ENCODE measurements around the gene SLC35F4.
A peak's percentile ranks its signal among the peaks of the same experiment; 100 is the strongest.
"Not testable (repeated sequence)": the region's sequence is repeated elsewhere in the genome, so short reads cannot be mapped to it uniquely, and the experiment has no call there.

Gene SLC35F4

GRCh38 chr14:57769863-57770523, 95.9 kb downstream of the SLC35F4 start:
- Mint-ChIP-seq H3K27ac (no peak overlapping the region), H3K4me3 (no peak overlapping the region), H3K9me3 (peaks cover 0 to 6% of the 10 kb centered on the region in 2 donors), H3K27me3 (no peaks in the 10 kb centered on the region), H3K4me1 (no peaks in the 10 kb centered on the region)
- ATAC-seq (no peak), DNase-seq (no peak)

- Mint-ChIP-seq H3K4me1 (no peaks in the 10 kb centered on the region), H3K27me3 (no peaks in the 10 kb centered on the region)
- no peak for DNase-seq
Observed at GRCh38 chr14:57761800-57762199, 104.1 kb downstream of the SLC35F4 start.

GRCh38 chr14:57760896-57761295, 105.0 kb downstream of the SLC35F4 start:
- ATAC-seq = no peak
- DNase-seq = no peak
- Mint-ChIP-seq H3K27ac (no peak overlapping the region), H3K4me3 (no peak overlapping the region), H3K4me1 (no peaks in the 10 kb centered on the region), H3K27me3 (no peaks in the 10 kb centered on the region), H3K9me3 (peaks cover 0 to 5% of the 10 kb centered on the region in 2 donors)

More at GRCh38 chr14:57761800-57762199, 104.1 kb downstream of the SLC35F4 start:
- Mint-ChIP-seq H3K4me3 (no peak overlapping the region), H3K27ac (no peak overlapping the region), H3K9me3 (peaks cover 0 to 5% of the 10 kb centered on the region in 2 donors)
- no peak for ATAC-seq

GRCh38 chr14:57755018-57755521, 110.8 kb downstream of the SLC35F4 start:
- Mint-ChIP-seq H3K9me3 (no peaks in the 10 kb centered on the region), H3K4me1 (no peaks in the 10 kb centered on the region), H3K27me3 (no peaks in the 10 kb centered on the region), H3K4me3 (no peak overlapping the region), H3K27ac (peak overlapping the region in 1 of 2 donors; percentile 6)
- ATAC-seq (no peak), DNase-seq (no peak)

- no peak for DNase-seq
- H3K27ac Mint-ChIP-seq = no peak overlapping the region
Observed at GRCh38 chr14:57754527-57754926, 111.4 kb downstream of the SLC35F4 start.

GRCh38 chr14:57753821-57754220, 112.1 kb downstream of the SLC35F4 start:
- H3K27me3 Mint-ChIP-seq = no peaks in the 10 kb centered on the region
- H3K27ac Mint-ChIP-seq = no peak overlapping the region
- no peak for ATAC-seq
- no peaks in the 10 kb centered on the region for H3K9me3 Mint-ChIP-seq
- no peak for DNase-seq
- no peak overlapping the region for H3K4me3 Mint-ChIP-seq
- H3K4me1 Mint-ChIP-seq = no peaks in the 10 kb centered on the region

More at GRCh38 chr14:57754527-57754926, 111.4 kb downstream of the SLC35F4 start:
- Mint-ChIP-seq H3K9me3 (no peaks in the 10 kb centered on the region), H3K4me3 (no peak overlapping the region), H3K27me3 (no peaks in the 10 kb centered on the region), H3K4me1 (no peaks in the 10 kb centered on the region)
- ATAC-seq = no peak

GRCh38 chr14:57752142-57752695, 113.7 kb downstream of the SLC35F4 start:
- H3K27ac Mint-ChIP-seq, DNase-seq, ATAC-seq, H3K4me3 Mint-ChIP-seq, H3K4me1 Mint-ChIP-seq, H3K27me3 Mint-ChIP-seq, H3K9me3 Mint-ChIP-seq: not testable (repeated sequence)

- DNase-seq (no peak), ATAC-seq (no peak)
- H3K27me3 Mint-ChIP-seq = no peaks in the 10 kb centered on the region
- no peaks in the 10 kb centered on the region for H3K4me1 Mint-ChIP-seq
- no peak overlapping the region for H3K4me3 Mint-ChIP-seq
- no peak overlapping the region for H3K27ac Mint-ChIP-seq
- H3K9me3 Mint-ChIP-seq = no peaks in the 10 kb centered on the region
Observed at GRCh38 chr14:57751400-57751799, 114.5 kb downstream of the SLC35F4 start.

GRCh38 chr14:57749267-57749666, 116.6 kb downstream of the SLC35F4 start:
- ATAC-seq = no peak
- Mint-ChIP-seq H3K9me3 (peaks cover 0 to 1% of the 10 kb centered on the region in 2 donors), H3K27ac (no peak overlapping the region), H3K27me3 (no peaks in the 10 kb centered on the region), H3K4me3 (no peak overlapping the region), H3K4me1 (no peaks in the 10 kb centered on the region)
- no peak for DNase-seq

GRCh38 chr14:57748279-57748678, 117.6 kb downstream of the SLC35F4 start:
- no peaks in the 10 kb centered on the region for H3K27me3 Mint-ChIP-seq
- DNase-seq = no peak
- H3K9me3 Mint-ChIP-seq = peaks cover 2 to 4% of the 10 kb centered on the region in 2 donors
- H3K27ac Mint-ChIP-seq = no peak overlapping the region
- no peak for ATAC-seq
- no peaks in the 10 kb centered on the region for H3K4me1 Mint-ChIP-seq
- H3K4me3 Mint-ChIP-seq = no peak overlapping the region

GRCh38 chr14:57747036-57747435, 118.9 kb downstream of the SLC35F4 start:
- H3K4me1 Mint-ChIP-seq = no peaks in the 10 kb centered on the region
- H3K9me3 Mint-ChIP-seq = peaks cover 12 to 14% of the 10 kb centered on the region in 2 donors
- no peak for DNase-seq
- ATAC-seq = no peak
- no peak overlapping the region for H3K27ac Mint-ChIP-seq
- H3K27me3 Mint-ChIP-seq = no peaks in the 10 kb centered on the region
- no peak overlapping the region for H3K4me3 Mint-ChIP-seq

- ATAC-seq (no peak), DNase-seq (no peak)
- Mint-ChIP-seq H3K27me3 (no peaks in the 10 kb centered on the region), H3K4me1 (no peaks in the 10 kb centered on the region), H3K27ac (no peak overlapping the region), H3K4me3 (no peak overlapping the region), H3K9me3 (peaks cover 12 to 15% of the 10 kb centered on the region in 2 donors)
Observed at GRCh38 chr14:57746563-57746962, 119.3 kb downstream of the SLC35F4 start.

- Mint-ChIP-seq H3K4me3 (no peak overlapping the region), H3K27me3 (no peaks in the 10 kb centered on the region), H3K27ac (no peak overlapping the region), H3K4me1 (no peaks in the 10 kb centered on the region), H3K9me3 (peaks cover 12 to 21% of the 10 kb centered on the region in 2 donors)
- DNase-seq = no peak
- no peak for ATAC-seq
Observed at GRCh38 chr14:57739516-57739915, 126.4 kb downstream of the SLC35F4 start.

GRCh38 chr14:57737598-57737997, 128.3 kb downstream of the SLC35F4 start:
- H3K4me1 Mint-ChIP-seq = no peaks in the 10 kb centered on the region
- no peak for DNase-seq
- no peak overlapping the region for H3K27ac Mint-ChIP-seq
- H3K9me3 Mint-ChIP-seq = peaks cover 6 to 13% of the 10 kb centered on the region in 2 donors
- no peaks in the 10 kb centered on the region for H3K27me3 Mint-ChIP-seq
- H3K4me3 Mint-ChIP-seq = no peak overlapping the region
- ATAC-seq = no peak

GRCh38 chr14:57736391-57736790, 129.5 kb downstream of the SLC35F4 start:
- ATAC-seq (no peak), DNase-seq (no peak)

GRCh38 chr14:57735276-57735675, 130.6 kb downstream of the SLC35F4 start:
- Mint-ChIP-seq H3K27me3 (no peaks in the 10 kb centered on the region), H3K4me1 (no peaks in the 10 kb centered on the region), H3K27ac (no peak overlapping the region), H3K4me3 (no peak overlapping the region), H3K9me3 (peaks cover 0 to 5% of the 10 kb centered on the region in 2 donors)
- no peak for DNase-seq
- no peak for ATAC-seq

More at GRCh38 chr14:57736391-57736790, 129.5 kb downstream of the SLC35F4 start:
- no peaks in the 10 kb centered on the region for H3K27me3 Mint-ChIP-seq
- H3K27ac Mint-ChIP-seq = no peak overlapping the region
- H3K9me3 Mint-ChIP-seq = peaks cover 0 to 5% of the 10 kb centered on the region in 2 donors
- no peaks in the 10 kb centered on the region for H3K4me1 Mint-ChIP-seq
- H3K4me3 Mint-ChIP-seq = no peak overlapping the region

Data from stimulated activated naive CD8-positive, alpha-beta T cell treated with anti-CD3 and anti-CD28 coated beads, Interleukin-15, amount 100 ng/mL, for 72 hours (primary cell).